Stimulated activated CD8-positive, alpha-beta memory T cell treated with anti-CD3 and anti-CD28 coated beads, Interleukin-7, amount 100 ng/mL, for 4 hours (primary cell): ENCODE results near the gene NEK9.
"Not testable (repeated sequence)": the region's sequence is repeated elsewhere in the genome, so short reads cannot be mapped to it uniquely, and the experiment has no call there.

Source experiments
- DNase-seq, 2 donors: peaks; one replicate each; pipeline ENCODE4 v3.0.0-alpha.2; 2020; ENCODE audit warnings: low read depth in 2 of 2

The NEK9 gene

GRCh38 chr14:75126679-75127473 is at the start of gene NEK9:
Gene NEK9, minus strand, starts transcription at chr14:75127048. Its CDS starts 127 bp downstream, at chr14:75126921.
- peak; percentile 80 to 81 for DNase-seq

GRCh38 chr14:75176142-75176820 is 49.4 kb upstream of the NEK9 start, which contains the start of gene TMED10:
Gene TMED10, minus strand, starts transcription at chr14:75176612. Its CDS starts 33 bp downstream, at chr14:75176579.
- peak; percentile 83 to 85 for DNase-seq

GRCh38 chr14:75175677-75176141 is 48.9 kb upstream of the NEK9 start:
- DNase-seq: no peak

GRCh38 chr14:75174066-75174465 is 47.2 kb upstream of the NEK9 start:
- no peak for DNase-seq

GRCh38 chr14:75170772-75171171 is 43.9 kb upstream of the NEK9 start:
- no peak for DNase-seq

- DNase-seq: no peak
Measured at GRCh38 chr14:75168586-75169335, 41.9 kb upstream of the NEK9 start.

GRCh38 chr14:75167325-75167724 is 40.5 kb upstream of the NEK9 start:
- DNase-seq: no peak

- no peak for DNase-seq
Measured at GRCh38 chr14:75165586-75166391, 38.9 kb upstream of the NEK9 start.

- no peak for DNase-seq
Measured at GRCh38 chr14:75164809-75165208, 38.0 kb upstream of the NEK9 start.

- no peak for DNase-seq
Measured at GRCh38 chr14:75163677-75164076, 36.8 kb upstream of the NEK9 start.

- no peak for DNase-seq
Measured at GRCh38 chr14:75162631-75163030, 35.8 kb upstream of the NEK9 start.

GRCh38 chr14:75158843-75159614 is 32.2 kb upstream of the NEK9 start:
- DNase-seq: no peak

GRCh38 chr14:75156901-75157300 is 30.1 kb upstream of the NEK9 start:
- no peak for DNase-seq

- no peak for DNase-seq
Measured at GRCh38 chr14:75156111-75156510, 29.3 kb upstream of the NEK9 start.

GRCh38 chr14:75155169-75155568 is 28.3 kb upstream of the NEK9 start:
- DNase-seq: no peak

GRCh38 chr14:75153295-75153694 is 26.4 kb upstream of the NEK9 start:
- DNase-seq: no peak

- no peak for DNase-seq
Measured at GRCh38 chr14:75151851-75152250, 25.0 kb upstream of the NEK9 start.

- not testable (repeated sequence) for DNase-seq
Measured at GRCh38 chr14:75150637-75151036, 23.8 kb upstream of the NEK9 start.

GRCh38 chr14:75150150-75150549 is 23.3 kb upstream of the NEK9 start:
- no peak for DNase-seq

GRCh38 chr14:75147423-75148071 is 20.7 kb upstream of the NEK9 start:
- DNase-seq: peak in 1 of 2 donors; percentile 30
